Caco-2 (cell line): Measurements from ENCODE around the gene KIF20B. TPM values are rescaled to one million over a fixed set of nuclear protein-coding genes. Genes with fewer than 3 reads are reported as not detected.
A peak's percentile ranks its signal among the peaks of the same experiment; 100 is the strongest.

Experiments
- BruUV-seq: library from RNA; stranded (reverse); fragments of 400-500 nt; replicated peaks from 2 replicates; lab custom pipeline; 2021; lab: Mats Ljungman, UMichigan
- CTCF ChIA-PET: fragments of 300-600 bp; sonication (Branson Sonifier 250); formaldehyde crosslinking; loops from one replicate; lab custom pipeline; 2022; ENCODE audit warnings: antibody characterized with exemption; lab: Charles Lee
- POLR2A ChIA-PET: fragments of 300-600 bp; sonication (Branson Sonifier 250); formaldehyde crosslinking; loops from one replicate; lab custom pipeline; 2022; ENCODE audit warnings: antibody characterized with exemption; lab: Charles Lee
- DNase-seq, 2 experiments: peaks; one replicate each; pipeline versions ENCODE4 v3.0.0 to v3.0.0-alpha.2; 2020 to 2022
- H3K27me3 ChIP-seq: replicated peaks from 2 replicates; pipeline ENCODE4 v1.6.0; 2011; ENCODE audit warnings: low read length; ENCODE audit not compliant: control insufficient read depth, insufficient read depth
- H3K36me3 ChIP-seq: 2 replicates; pipeline ENCODE4 v1.5.1; 2011; ENCODE audit warnings: low read length; ENCODE audit not compliant: control insufficient read depth, insufficient read depth
- H3K4me1 ChIP-seq: fragments of 250-450 bp; sonication (Bioruptor Pico); 2 replicates; pipeline ENCODE4 v1.5.1; 2020; ENCODE audit warnings: mild to moderate bottlenecking
- H3K4me3 ChIP-seq: 2 replicates; pipeline ENCODE4 v1.5.1; 2011; ENCODE audit warnings: low read depth, mild to moderate bottlenecking, control low read depth, low read length
- H3K9me3 ChIP-seq: fragments of 250-450 bp; sonication (Bioruptor Pico); 2 replicates; pipeline ENCODE4 v1.5.1; 2020; ENCODE audit warnings: mild to moderate bottlenecking, moderate library complexity
- H3K27ac Mint-ChIP-seq: one replicate; pipeline ENCODE4 v1.8.0; 2022; ENCODE audit warnings: mixed read lengths; ENCODE audit not compliant: unreplicated experiment
- H3K27me3 Mint-ChIP-seq: one replicate; pipeline ENCODE4 v1.8.0; 2022; ENCODE audit warnings: mixed read lengths; ENCODE audit not compliant: insufficient read depth, unreplicated experiment
- H3K36me3 Mint-ChIP-seq: one replicate; pipeline ENCODE4 v1.8.0; 2022; ENCODE audit warnings: mild to moderate bottlenecking, mixed read lengths; ENCODE audit not compliant: insufficient read depth, unreplicated experiment
- H3K4me1 Mint-ChIP-seq: one replicate; pipeline ENCODE4 v1.8.0; 2022; ENCODE audit warnings: low read depth, mixed read lengths; ENCODE audit not compliant: unreplicated experiment
- H3K4me3 Mint-ChIP-seq: one replicate; pipeline ENCODE4 v1.8.0; 2022; ENCODE audit warnings: mild to moderate bottlenecking, moderate library complexity, mixed read lengths; ENCODE audit not compliant: unreplicated experiment
- H3K9me3 Mint-ChIP-seq: one replicate; pipeline ENCODE4 v1.8.0; 2022; ENCODE audit warnings: mixed read lengths; ENCODE audit not compliant: unreplicated experiment
- intact Hi-C: fragments of 100-400 bp; cut with micrococcal nuclease; formaldehyde crosslinking; loops from one replicate; pipeline ENCODE4 v1.10.0; 2022; ENCODE audit not compliant: unreplicated experiment
- total RNA-seq: library from RNA; stranded (reverse); gene quantifications from 2 replicates; pipeline ENCODE4 v1.2.3, GENCODE V29; 2022
- TF ChIP-seq, protein P1 (sequence below), 2 experiments: fragments of 200-600 bp in 1 of 2; IDR thresholded peaks; 1 replicate in 1 of 2; 2 replicates in 1 of 2; pipeline versions ENCODE4 v1.5.1 to v1.8.0; 2011 to 2022; ENCODE audit warnings: antibody characterized with exemption in 1 of 2, control low read depth in 1 of 2, inconsistent platforms in 1 of 2, low read depth in 1 of 2, low read length in 1 of 2, mild to moderate bottlenecking in 1 of 2, moderate library complexity in 1 of 2; ENCODE audit not compliant: insufficient read depth in 1 of 2, severe bottlenecking in 1 of 2, unreplicated experiment in 1 of 2

Gene KIF20B
- total RNA-seq, 1 experiment from 2014 or later = 43.9 TPM

DNA sequence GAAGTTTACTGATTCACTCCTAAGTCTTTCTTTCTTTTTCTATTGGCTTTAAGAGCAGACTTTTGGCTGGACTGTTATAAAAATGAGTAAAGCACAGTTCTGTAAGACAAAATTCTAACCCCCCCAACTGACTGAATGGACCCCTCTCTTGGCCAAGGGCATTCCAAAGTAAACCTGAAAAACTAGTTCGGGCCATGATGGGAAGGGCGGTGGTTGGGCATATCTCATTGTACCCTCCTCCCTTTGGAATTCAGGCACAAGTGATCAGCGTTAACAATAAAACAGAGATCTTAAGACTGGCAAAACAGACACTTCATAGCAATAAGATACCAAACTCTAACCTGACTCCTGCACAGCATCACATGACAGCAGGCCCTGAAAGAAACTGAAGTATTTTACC, 6.1 kb upstream of the KIF20B start:
- ChIA-PET CTCF (no interaction called here), POLR2A (interaction anchor here (0.5 kb wide), 1 partner anchor 11 kb away, joined by 5 read pairs; no protein-coding TSS in a partner anchor)
- Mint-ChIP-seq H3K27ac (no peak overlapping the region), H3K4me3 (no peak overlapping the region), H3K27me3 (no peaks in the 10 kb centered on the region), H3K9me3 (no peaks in the 10 kb centered on the region), H3K4me1 (peaks cover 31% of the 10 kb centered on the region), H3K36me3 (peaks cover 6% of the 10 kb centered on the region)
- Histone ChIP-seq H3K36me3 (no peaks in the 10 kb centered on the region), H3K4me1 (peaks cover 19% of the 10 kb centered on the region), H3K4me3 (no peak overlapping the region), H3K9me3 (no peaks in the 10 kb centered on the region), H3K27me3 (no peaks in the 10 kb centered on the region)
- BruUV-seq = no TSS peak
- peak; percentile 34 to 46 for DNase-seq
- TF ChIP-seq, protein P1, sequence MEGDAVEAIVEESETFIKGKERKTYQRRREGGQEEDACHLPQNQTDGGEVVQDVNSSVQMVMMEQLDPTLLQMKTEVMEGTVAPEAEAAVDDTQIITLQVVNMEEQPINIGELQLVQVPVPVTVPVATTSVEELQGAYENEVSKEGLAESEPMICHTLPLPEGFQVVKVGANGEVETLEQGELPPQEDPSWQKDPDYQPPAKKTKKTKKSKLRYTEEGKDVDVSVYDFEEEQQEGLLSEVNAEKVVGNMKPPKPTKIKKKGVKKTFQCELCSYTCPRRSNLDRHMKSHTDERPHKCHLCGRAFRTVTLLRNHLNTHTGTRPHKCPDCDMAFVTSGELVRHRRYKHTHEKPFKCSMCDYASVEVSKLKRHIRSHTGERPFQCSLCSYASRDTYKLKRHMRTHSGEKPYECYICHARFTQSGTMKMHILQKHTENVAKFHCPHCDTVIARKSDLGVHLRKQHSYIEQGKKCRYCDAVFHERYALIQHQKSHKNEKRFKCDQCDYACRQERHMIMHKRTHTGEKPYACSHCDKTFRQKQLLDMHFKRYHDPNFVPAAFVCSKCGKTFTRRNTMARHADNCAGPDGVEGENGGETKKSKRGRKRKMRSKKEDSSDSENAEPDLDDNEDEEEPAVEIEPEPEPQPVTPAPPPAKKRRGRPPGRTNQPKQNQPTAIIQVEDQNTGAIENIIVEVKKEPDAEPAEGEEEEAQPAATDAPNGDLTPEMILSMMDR (IDR thresholded peaks at IDR 0.05; ENCODE audit: insufficient read depth in 1 of 2, low read depth in 1 of 2, low read length in 1 of 2, severe bottlenecking in 1 of 2, unreplicated experiment in 1 of 2) = no peak
- intact Hi-C loops = no loop called here

GRCh38 chr10:89697946-89698345, 3.4 kb upstream of the KIF20B start:
- Histone ChIP-seq H3K4me3 (no peak overlapping the region), H3K27me3 (no peaks in the 10 kb centered on the region), H3K9me3 (no peaks in the 10 kb centered on the region), H3K4me1 (peaks cover 19% of the 10 kb centered on the region), H3K36me3 (no peaks in the 10 kb centered on the region)
- H3K27ac Mint-ChIP-seq = no peak overlapping the region
- H3K4me3 Mint-ChIP-seq = no peak overlapping the region
- intact Hi-C loops = no loop called here
- TF ChIP-seq, protein P1 (IDR thresholded peaks at IDR 0.05; ENCODE audit: insufficient read depth in 1 of 2, low read depth in 1 of 2, low read length in 1 of 2, severe bottlenecking in 1 of 2, unreplicated experiment in 1 of 2) = no peak
- H3K4me1 Mint-ChIP-seq = peaks cover 37% of the 10 kb centered on the region
- no peak for DNase-seq
- CTCF ChIA-PET = no interaction called here
- no peaks in the 10 kb centered on the region for H3K9me3 Mint-ChIP-seq
- POLR2A ChIA-PET = no interaction called here
- no TSS peak for BruUV-seq
- peaks cover 22% of the 10 kb centered on the region for H3K36me3 Mint-ChIP-seq
- no peaks in the 10 kb centered on the region for H3K27me3 Mint-ChIP-seq

DNA sequence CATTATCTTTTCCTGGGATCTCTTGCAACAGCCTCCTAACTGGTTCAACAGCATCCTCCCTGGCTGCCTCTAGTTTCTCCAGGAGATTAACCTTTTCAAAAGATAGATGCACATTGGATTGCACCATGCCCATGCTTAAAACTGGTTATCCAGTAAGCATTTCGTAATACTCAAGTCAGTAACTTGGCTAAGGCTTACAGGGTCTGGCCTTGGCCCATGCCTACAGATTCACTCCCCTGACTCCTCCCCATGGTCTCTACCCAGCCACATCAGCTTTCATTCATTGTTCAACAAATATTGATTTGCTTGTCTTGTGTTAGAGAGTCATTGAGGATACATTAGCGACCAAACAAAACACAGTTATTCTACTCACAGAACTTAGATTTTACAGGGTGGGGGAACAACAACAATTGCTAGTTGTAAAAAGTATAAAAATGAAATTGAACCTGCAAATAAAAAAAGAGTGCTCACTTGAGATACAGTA, 1.8 kb upstream of the KIF20B start:
- no peaks in the 10 kb centered on the region for H3K27me3 ChIP-seq
- ChIA-PET POLR2A (no interaction called here), CTCF (no interaction called here)
- Mint-ChIP-seq H3K27ac (no peak overlapping the region), H3K9me3 (no peaks in the 10 kb centered on the region), H3K4me3 (peak overlapping the region; percentile 88), H3K36me3 (peaks cover 22% of the 10 kb centered on the region), H3K27me3 (no peaks in the 10 kb centered on the region), H3K4me1 (peaks cover 37% of the 10 kb centered on the region)
- peaks cover 19% of the 10 kb centered on the region for H3K4me1 ChIP-seq
- no peaks in the 10 kb centered on the region for H3K36me3 ChIP-seq
- H3K9me3 ChIP-seq = no peaks in the 10 kb centered on the region
- intact Hi-C loops = loop anchor here (2.0 to 10.0 kb wide), 5 partner anchors 31 to 445 kb away; partner anchors contain the start of gene LIPA
- no TSS peak for BruUV-seq
- H3K4me3 ChIP-seq = no peak overlapping the region
- DNase-seq = peak in 1 of 2 experiments; percentile 50
- TF ChIP-seq, protein P1 (IDR thresholded peaks at IDR 0.05; ENCODE audit: insufficient read depth in 1 of 2, low read depth in 1 of 2, low read length in 1 of 2, severe bottlenecking in 1 of 2, unreplicated experiment in 1 of 2) = no peak
